GM19239 (cell line): ENCODE data around the gene LGI1.

Experiments used
- DNase-seq: peaks from one replicate; pipeline ENCODE4 v3.0.0; 2011; ENCODE audit warnings: low spot score; ENCODE audit not compliant: insufficient read length
- FAIRE-seq: peaks from 2 replicates; lab custom pipeline; 2011; peaks lifted over from hg19 to GRCh38; lab: Jason Lieb, UNC

The LGI1 gene

DNA sequence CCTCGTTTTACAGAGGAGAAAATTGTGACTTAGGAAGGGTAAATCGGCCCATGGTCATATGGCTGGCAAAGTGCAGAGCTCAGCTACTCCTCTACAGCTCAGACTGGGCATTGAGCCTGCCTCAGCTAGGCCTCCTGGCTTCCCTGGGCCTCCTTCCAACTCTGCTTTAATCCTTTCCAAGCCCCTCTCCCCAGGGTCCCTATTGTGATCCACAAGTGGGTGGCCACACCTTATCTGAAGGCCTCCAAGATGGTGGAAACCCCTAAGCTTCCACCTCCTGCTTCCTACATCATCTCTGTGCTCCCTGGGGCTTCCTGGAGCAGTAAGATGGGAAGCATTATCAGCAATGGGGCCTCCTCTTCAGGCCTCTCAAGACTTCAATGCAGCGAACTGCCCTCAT is 3.0 kb upstream of the LGI1 start:
- DNase-seq (no peak), FAIRE-seq (no peak)

DNA sequence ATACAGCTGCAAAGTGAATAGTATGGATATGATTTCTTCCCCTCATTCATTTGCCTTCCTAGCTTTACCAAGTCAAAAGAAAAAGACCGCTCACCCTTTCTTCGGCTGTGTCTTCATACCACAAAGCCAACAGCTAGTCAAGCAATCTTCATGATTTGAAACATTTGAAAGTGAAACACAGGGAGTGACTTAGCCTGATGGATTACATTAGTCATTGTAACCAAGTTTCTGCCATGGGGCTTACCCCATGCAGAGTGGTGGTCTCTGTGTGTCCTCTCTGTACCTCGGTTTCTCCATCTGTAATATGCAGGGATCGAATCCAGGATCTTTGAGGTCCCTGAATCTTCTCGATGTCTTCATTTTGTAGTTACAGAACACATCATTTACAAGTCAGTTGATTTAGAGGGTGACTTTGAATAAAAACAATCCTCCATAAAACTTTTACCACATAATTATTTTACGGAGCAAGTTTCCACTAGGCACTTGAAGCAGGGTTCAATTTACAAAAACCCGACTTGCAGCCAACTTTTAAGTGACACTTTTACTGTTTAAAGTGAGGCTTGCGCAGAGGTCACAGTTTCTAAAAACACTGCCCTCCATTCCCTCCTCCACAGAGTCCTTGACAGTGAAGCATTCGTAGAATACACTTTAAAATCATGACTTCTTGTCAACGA is 2.2 kb upstream of the LGI1 start:
- FAIRE-seq, result no peak
- no peak for DNase-seq

DNA sequence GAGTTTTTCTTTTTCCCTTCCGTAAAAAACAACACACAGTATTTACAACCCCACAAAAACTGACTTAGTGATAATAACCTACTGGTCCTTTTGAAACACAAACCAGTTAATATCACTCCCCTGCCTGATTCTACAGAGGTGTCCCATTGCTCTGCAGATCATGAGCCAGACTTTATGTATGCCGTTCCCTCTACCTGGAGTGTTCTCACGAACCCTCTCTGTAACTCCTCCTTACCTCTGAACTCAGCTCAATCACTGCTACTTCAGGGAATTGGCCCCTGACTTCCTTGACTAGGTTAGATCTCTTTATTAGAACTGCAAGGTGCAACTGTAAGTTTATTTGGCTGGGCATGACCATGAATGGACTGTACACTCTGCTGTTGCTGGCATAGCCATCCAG is 1.6 kb upstream of the LGI1 start:
- DNase-seq, result no peak
- FAIRE-seq, result no peak

DNA sequence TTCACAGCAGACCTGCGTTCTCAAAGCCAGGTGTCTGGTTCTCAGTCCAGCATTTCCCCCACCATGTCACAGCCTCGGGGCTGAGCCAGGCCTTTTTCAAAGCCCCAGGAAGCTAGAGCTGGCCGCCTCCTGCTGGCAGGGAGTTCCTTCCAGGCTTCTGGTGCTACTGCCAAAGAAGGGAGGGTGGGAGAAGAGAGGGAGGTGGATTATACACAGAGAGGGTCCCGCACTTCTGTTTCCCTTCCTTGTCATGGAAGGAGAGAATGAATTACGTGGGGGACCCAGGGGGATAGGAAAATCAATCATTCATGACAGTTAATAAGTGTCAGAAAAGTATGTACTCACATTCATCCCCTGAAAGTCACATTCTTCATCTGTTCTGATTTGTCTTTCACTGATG is 600 bp upstream of the LGI1 start:
- FAIRE-seq (no peak), DNase-seq (no peak)

DNA sequence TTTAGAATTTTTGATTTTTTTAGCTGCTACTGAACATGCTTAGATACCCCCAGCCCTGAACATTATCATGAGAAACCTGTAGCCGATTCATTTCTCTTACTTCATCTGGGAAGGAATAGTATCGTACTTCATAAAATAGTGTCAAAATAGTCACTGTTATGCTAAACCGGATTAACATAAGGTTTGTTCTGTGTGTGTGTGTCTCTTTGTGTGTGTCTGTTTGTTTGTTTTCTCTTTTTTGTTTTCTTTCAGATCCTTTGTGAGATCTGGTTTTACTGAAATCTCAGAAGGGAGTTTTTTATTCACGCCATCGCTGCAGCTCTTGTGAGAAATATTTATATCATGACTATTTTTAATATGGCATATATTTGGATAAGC is 761 bp downstream of the LGI1 start:
- FAIRE-seq (no peak), DNase-seq (no peak)

DNA sequence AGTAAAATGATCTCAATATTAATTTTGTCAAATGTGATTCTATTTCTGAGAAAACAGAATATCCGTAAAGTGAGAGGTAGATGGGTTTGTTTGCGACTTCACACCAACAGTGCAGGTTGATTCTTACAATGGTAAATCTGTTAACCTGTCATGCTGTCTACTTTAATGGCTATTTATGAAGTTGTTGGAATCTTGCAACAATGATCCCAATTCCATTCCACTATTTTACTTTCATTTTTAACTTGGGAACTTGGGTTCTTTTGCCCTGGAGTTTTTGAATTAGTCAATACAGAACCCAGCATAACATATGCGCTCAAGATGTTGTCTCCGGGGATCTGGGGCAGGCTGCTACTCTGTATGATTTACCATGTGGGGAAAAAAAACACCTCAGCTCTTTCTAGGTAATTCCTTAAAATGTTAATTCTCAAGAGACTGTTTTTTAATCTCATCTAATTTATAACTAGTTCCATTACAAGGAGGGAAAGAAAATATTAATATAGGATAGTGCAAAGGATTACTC is 1.2 kb downstream of the LGI1 start:
- DNase-seq (no peak), FAIRE-seq (no peak)

DNA sequence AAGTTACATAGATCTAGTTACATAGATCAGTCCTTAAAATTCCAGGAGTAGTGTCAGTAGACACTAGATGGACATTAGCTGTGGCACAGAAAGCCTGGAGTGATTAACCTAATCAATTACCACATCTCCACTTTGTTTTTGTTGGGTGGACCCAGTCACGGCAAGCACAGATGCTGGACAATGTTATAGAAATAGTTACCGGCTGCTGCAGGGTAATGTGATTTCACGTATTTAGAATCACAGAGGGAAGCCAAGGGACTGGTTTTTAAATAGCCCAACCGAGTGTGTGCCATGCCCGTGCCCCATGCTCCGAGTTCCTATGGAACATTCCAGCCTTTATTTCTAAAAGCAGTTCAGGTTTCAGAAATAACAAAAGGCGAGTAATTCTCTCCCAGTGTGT is 2.8 kb downstream of the LGI1 start:
- DNase-seq (no peak), FAIRE-seq (no peak)

DNA sequence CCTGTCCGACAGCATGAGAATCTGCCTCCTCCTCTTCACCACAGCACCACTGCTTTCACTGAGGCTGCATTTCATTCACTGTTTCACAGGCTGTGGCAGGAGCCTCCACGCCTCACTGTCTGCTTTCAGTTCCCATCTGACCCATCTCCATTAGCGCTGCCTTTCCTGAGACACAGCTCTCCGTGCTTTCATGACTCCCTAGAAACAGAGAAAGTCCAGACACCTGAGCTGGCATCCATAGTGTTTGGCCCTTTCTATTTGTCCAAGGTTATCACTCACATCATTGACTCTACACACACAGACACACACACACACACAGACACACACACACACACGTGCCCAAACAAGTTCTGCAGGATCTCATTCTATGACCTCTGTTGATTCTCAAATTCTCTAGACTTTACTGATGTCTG is 5.2 kb downstream of the LGI1 start:
- no peak for DNase-seq

DNA sequence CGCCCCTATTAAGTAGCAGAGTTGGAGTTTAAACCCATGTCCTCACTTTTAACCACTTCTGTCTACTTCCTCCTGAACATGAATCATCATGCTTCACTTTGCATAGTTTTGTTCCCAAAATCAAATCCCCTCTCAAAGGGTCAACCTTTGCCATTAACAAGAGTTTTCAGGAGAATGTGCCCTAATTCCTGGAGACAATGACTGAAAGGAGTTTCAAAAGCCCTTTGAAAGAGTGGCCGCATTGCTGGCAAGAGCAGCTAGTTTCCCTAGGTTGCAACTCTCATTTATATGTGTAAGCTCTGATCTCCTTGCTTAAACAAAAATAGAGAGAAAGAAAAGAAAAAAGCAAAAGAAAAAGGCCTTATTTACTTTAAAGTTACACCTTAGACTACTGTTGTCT is 9.2 kb downstream of the LGI1 start:
- FAIRE-seq (no peak), DNase-seq (no peak)

More for the DNA sequence above, 5.2 kb downstream of the LGI1 start:
- no peak for FAIRE-seq

DNA sequence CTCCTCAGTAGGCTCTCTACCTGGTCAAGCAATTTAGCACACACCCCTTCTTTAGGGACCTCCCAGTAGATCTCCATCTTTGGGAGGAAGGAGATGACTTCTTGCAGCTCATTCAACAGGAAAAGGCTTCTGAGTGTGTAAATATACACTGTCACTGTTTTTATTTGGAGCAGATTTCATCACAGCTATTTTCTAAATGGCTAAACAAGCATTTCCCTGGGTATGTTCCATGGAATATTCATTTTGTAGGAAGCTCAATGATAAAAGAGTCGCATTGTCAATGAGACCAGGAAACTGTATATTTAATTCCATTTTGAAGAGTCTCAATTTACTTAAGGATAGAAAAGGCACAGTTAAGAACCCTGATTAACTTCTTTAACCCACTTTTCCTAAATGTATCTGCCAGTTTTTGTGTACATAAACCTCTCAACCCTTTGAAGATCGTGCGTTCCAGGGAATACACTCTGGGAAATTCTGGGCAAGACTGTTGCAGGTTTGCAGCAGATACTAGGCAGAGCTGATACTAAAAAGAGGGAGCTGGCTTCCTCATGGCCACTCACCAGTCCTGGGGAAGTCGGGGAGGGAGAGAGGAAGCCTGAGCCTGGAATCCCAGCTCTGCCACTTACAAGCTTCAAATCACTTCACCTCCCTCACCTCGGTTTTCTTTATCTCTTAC is 10.1 kb downstream of the LGI1 start:
- DNase-seq, result no peak
- FAIRE-seq, result no peak

DNA sequence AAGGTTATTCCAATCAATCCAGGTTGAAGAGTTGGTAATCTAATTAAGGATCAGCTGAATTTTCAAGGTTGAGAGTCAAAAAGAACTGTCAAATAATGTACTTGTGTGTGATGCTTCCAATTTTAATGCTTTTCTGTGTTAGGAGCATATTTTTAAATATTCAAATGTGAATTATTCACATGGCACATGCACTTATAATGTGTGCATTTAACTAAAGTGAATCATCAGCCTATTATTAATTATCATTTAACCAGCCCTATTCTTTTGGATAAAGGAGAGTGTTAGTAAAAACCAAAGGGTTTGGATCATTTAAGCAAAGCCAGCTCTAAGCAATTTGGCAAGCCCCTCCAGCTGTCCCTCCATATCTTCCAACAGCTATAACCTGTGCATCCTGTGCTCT is 11.2 kb downstream of the LGI1 start:
- FAIRE-seq, result no peak
- no peak for DNase-seq

DNA sequence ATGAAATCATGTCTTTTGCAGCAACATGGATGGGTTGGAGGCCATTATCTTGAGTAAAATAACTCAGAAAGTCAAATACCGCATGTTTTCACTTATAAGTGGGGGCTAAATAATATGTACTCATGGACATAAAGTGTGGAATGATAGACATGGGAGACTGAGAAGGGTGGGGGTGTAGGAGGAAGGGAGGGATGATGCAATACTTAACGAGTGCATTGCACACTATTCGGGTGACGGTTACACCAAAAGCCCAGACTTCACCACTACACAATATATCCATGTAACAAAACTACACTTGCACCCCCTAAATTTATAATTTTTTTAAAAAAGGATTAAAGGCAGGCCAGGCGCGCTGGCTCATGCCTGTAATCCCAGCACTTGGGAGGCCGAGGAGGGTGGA is 13.6 kb downstream of the LGI1 start:
- DNase-seq (no peak), FAIRE-seq (no peak)

DNA sequence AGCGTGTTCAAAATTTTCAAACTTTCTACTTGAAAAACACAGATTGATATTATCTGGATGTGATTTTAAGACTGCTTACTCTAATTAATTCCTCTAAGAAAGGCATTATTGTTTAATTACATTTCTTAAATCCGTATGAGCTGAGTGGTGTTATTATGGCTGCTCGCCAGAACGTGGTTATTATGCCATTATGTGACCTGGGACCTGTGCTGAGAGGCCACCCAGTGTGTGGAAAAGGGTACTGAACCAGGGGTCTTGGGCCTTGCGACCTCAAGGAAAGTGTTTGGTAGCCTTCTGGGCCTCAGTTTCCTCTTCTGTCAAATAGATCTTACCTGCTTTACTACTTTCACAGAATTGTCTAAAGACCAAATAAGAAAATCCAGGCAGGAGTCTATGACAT is 15.4 kb downstream of the LGI1 start:
- no peak for FAIRE-seq
- no peak for DNase-seq

DNA sequence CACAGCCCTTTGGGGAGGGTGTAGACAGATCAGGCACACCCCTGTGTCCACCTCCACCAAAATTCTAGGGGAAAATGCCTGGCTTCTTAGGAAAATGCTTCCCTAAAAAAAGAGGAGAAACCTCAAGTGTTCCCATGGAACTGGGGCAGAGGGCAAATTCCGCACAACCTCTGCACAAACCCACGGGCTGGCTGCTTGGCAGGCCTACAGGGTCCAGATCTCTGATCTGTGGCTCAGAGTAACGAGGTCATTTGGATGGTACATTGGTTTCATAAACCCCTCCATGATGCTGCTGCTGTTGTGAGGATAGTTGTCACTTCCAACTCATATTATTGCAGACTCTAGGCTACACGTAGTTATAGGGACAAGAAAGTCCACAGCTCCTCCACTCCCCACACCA is 16.0 kb downstream of the LGI1 start:
- DNase-seq, result no peak
- FAIRE-seq, result no peak

DNA sequence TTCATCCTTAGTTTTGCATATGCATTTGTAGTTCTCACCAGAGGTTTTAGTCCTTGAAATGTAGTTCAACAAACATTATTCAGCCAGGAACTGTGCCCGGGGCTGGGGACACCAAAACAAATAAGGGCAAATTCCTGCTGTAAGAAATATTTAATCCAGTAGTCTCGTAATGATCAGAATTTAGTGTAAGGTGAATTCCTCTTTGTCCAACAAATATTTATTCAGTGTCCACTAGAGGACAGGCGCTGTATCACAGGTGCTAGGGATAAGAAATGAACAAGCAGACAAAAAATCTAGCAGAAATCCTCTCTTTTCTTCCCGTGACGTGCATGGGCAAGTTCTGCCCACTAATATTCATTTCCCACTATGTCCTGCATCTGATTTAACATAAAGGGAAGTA is 17.6 kb downstream of the LGI1 start:
- FAIRE-seq (no peak), DNase-seq (no peak)

DNA sequence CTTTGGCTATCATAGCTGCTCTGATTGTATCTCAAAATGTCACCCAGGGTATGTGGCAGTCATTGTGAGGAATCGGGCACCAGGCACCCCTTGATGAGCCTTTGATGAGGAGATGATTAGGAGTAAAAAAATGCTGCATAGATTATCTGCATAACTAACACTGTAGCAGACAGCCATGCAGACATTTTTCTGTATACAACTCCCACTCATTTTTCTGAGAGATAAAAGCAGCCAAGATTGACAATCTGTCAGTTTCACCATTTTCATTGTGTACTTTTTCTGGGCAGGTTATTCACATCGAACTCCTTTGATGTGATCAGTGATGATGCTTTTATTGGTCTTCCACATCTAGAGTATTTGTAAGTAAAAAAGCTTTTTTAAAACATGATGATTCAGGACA is 19.4 kb downstream of the LGI1 start:
- DNase-seq, result no peak
- no peak for FAIRE-seq

DNA sequence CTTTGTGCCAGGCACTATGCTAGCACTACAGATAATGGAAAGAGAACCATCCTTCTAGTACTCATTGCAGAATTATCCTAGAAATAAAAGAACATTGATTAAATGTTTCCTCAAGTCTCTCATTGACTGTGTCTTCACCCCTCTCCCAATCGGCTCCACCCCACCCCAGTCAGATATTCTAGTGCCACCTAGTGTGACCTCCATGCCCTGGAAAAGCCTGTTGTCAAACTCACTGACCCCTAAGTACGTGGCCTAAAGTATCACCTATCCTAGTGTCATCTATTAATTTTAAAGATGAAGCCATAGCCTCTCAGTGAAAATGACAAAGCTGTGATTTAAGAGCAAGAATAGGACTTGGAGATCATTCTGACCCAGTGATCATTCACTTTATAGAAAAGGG is 26.3 kb downstream of the LGI1 start:
- no peak for FAIRE-seq
- DNase-seq, result no peak

DNA sequence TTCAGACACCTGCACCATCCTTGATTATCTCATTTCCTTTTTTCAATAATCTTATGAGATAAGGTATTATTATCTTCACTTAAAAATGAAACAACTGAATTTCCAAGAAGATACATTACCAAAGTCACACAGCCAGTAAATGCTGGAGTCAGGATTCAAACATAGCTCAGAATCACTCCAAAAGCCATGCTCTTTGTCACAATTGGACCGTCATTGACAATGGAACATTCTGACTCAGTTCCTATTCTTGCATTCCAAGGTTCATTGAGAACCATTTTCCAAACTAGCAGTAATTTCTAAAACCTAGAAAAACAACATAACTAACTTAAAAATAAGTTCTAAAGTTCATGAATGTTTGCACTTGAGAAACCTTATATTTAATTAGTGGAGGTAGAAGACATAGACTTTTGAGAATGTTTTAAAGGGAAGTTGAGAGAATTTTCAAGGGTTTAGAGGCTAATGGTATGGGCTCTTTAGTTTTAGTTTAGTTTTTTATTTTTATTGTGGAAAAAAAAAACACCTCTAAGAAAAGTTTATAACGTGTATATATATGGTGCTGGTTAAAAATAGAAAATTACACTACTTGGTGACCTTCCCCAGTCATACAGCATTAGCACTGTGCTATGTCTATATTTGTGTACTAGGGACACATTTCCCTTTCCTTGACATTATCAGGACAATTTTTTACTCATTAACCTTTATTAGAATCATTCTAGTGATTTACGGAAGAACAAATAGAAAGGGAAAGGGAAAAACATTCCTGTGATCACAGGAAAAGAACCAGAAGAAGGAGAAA is 30.9 kb downstream of the LGI1 start:
- FAIRE-seq (no peak), DNase-seq (no peak)

DNA sequence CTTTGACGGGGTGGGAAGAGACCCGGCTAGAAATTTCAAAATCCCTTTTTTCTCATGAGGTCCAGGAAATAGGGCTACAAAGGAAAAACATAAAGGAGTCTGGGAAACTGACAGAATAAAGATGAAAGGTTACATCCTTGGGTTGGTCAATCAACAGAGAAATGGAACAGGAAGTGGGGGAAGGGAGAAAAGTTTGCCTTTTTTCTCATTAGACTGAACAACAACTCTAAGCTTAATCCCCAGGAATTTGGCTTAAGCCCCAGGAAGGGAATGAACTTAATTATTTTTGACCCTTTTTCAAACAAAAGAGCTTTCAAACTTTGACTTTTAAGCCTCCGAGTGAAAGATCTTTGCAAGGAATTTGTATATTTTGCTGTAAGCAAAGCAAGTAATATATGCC is 32.7 kb downstream of the LGI1 start:
- no peak for FAIRE-seq
- no peak for DNase-seq

DNA sequence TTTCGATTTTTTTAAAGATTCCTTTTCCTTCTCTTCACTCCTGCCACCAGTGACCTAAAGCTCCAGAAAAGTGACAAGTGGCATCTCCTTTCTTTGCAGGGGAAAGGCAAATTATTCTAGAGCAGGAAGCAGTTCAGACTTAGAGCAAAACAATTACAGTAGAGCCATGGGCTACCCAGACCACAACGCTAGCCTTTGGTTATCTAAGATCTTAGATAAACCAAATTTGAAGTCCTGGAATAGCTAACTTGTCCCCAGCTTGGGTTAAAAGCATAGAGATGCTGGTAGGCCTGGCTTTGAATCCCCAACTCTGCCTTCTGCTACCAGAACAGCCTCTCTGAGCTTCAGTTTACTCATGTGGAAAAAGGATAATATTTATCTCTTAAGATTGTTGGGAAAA is 38.4 kb downstream of the LGI1 start:
- FAIRE-seq (no peak), DNase-seq (no peak)

DNA sequence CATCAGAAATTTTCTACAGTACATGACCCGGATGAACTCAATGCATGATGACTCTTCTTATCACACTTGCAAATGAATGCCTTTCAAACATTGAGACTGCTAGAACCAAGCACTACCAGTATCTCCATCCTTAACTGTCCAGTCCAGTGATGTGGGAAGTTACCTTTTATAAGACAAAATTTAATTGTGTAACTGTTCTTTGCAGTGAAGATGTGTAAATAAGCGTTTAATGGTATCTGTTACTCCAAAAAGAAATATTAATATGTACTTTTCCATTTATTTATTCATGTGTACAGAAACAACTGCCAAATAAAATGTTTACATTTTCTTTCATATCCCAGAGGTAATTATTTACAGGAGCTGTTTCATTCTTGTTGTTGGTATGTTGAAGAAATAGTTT is 40.1 kb downstream of the LGI1 start:
- FAIRE-seq (no peak), DNase-seq (no peak)
